Ecto neural progenitor cell (in vitro differentiated cells): ENCODE measurements around the gene GORAB.

Source experiments
- DNase-seq: peaks from one replicate; pipeline ENCODE4 v3.0.0-alpha.2; 2018; ENCODE audit warnings: low spot score

GORAB gene

DNA sequence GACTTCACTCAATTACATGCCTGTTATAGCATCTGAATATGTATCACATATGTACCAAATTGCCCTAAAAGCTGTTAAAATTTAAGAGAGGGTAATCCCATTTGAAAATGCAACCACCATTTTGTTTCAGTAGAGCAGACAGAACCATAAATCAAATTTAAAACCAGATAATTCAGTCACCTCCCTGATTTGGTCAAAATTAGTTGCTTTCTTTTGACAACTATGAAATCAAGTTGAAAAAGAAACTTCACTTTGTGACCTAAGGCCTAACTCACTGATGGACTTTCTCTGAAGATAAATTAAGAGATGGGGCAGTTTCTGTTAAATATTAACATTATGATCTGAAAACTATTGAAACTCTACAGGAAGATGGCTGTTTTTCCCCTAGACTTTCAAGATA lies 6.7 kb downstream of the GORAB start:
- no peak for DNase-seq

DNA sequence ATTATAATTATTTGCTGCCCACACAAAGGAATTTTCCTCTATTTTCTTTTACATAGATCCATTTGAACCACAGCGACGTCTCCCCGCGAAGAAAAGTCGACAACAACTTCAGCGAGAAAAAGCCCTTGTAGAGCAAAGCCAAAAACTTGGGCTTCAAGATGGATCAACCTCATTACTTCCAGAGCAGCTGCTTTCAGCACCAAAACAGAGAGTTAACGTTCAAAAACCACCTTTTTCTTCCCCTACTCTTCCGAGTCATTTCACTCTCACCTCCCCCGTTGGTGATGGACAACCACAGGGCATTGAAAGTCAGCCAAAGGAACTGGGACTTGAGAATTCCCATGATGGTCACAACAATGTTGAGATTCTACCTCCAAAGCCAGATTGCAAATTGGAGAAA lies 7.2 kb downstream of the GORAB start:
- no peak for DNase-seq

DNA sequence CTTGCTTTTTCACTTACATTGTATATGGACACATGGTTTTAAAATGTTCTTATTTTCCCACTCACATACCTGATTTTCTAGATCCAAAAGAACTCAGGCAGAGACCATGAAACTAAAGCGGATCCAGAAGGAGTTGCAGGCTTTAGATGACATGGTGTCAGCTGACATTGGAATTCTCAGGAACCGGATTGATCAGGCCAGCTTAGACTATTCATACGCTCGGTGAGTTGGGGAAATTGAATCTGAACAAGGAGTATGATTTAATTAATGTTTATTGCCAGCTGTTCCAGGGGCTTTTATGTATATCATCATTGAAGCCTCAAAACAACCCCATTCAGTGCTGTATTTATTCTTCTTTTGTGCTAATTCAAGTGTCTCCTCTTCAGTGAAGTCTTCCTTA lies 12.7 kb downstream of the GORAB start:
- DNase-seq = no peak

DNA sequence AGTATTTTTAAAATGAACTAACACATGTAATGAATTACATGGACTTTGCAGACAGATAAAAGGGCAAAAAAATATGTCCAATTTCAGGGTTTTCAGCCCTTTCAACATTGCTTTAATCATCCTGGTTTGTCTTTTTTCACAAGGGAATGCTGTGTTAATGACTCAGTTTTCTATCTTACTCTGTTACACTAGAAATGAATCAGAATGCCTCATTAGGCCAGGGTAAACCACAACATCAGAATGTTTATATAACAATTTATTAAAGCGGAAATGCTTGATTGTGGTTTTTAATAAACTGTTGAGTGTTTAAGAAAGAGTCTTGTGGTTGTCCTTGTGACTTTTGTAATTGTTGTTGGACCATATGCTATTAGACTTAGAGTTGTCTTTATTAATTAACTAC lies 13.5 kb downstream of the GORAB start:
- no peak for DNase-seq

- DNase-seq = no peak
These were observed 15.3 kb downstream of the GORAB start for GRCh38 chr1:170547255-170547654.

- DNase-seq = no peak
These were observed 16.5 kb downstream of the GORAB start for GRCh38 chr1:170548497-170548896.

GRCh38 chr1:170555370-170555769 lies 23.4 kb downstream of the GORAB start:
- DNase-seq = no peak

GRCh38 chr1:170556917-170557316 lies 25.0 kb downstream of the GORAB start:
- DNase-seq = no peak

DNA sequence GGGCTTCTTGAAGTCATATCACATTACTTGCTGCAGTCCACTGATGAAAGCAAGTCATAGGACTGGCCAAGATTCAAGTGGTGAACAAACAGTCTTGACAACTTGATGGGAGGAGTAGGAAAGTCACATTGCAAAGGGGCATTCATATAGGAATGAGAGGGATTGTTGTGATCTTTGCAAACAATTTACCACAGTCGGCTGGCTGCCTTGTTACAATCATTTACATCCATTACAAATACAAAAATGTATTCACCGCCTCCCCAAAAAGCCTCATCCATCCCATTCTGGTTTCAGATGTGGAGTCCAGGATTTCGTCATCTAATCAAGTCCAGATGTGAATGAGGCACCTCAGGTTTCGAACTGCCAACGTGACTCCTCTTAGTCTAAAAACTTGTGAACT lies 26.8 kb downstream of the GORAB start:
- DNase-seq = no peak

- DNase-seq = no peak
These were observed 27.2 kb downstream of the GORAB start for GRCh38 chr1:170559166-170559565.

GRCh38 chr1:170560681-170561285 lies 28.8 kb downstream of the GORAB start:
- DNase-seq = no peak

- no peak for DNase-seq
These were observed 30.8 kb downstream of the GORAB start for GRCh38 chr1:170562646-170563338.

DNA sequence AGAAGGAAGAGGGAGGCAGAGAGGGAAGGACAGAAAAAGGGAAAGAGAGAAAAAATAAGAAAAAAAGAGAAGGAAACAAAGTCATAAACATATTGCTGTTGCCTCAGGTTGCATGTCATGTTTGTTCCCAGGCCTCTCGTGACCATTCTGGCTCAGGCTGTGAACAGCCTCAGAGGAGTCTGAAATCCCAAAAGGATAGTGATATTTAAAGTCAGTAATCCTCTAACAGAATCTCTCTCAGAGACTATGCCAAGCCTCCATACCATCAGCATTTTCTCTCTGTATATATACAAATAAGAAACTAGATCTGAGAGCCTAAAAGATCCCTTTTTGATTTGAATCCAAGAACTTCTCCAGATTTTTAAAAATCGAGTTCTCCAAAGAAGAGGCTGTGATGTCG lies 35.2 kb downstream of the GORAB start:
- DNase-seq = no peak

GRCh38 chr1:170568197-170568596 lies 36.2 kb downstream of the GORAB start:
- DNase-seq = no peak

DNA sequence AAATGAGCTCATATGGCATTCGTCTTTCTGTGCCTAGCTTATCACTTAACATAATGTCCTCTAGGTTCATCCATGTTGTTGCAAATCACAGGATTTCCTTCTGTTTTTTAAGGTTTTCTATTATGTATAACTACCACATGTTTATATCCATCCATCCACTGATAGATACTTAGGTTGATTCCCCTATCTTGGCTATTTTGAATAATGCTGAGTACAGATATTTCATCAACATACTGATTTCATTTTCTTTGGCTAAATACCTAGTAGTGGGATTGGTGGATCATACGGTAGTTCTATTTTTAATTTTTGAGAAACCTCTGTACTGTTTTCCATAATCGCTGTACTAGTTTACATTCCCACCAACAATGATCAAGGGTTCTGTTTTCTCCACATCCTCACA lies 45.0 kb downstream of the GORAB start:
- no peak for DNase-seq

GRCh38 chr1:170578359-170578758 lies 46.4 kb downstream of the GORAB start:
- DNase-seq = no peak

GRCh38 chr1:170580636-170581440 lies 48.9 kb downstream of the GORAB start:
- DNase-seq = no peak

DNA sequence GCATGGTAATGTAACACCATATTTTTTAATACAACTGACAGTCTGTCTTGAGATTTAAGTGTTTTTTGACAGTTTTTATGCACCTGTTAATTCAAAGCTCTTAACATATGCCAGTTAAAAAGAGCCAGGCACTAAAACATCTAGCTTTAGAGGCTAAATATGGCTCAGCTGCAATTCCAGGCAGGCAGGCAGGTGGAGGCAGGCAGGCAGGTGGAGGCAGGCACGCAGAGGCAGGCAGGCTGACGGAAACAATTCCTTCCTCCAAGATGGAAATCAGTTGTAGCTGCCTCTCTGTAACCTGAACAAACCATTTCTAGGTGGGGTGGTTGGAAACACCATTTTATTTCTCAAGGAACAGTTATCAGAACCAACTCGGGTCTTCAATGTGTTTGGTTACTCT lies 51.2 kb downstream of the GORAB start:
- DNase-seq = no peak

- DNase-seq = peak; percentile 53
These were observed 54.6 kb downstream of the GORAB start for GRCh38 chr1:170586321-170587252.

DNA sequence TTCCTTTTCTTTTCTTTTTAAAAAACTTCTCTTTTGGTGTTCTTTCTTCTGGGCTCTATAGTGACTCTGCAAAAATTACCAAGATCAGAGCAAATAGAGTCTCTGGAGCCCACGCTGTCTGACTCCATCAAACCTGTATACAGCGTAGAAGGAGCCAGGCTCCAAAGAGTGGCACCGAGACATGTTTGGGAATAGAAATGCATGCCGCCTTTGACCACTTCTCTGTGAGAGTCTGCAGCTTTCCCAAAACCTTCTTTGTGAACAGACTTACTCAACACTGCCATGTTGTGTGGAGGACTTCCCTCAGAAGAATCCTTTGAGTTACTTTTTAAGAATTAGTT lies 55.3 kb downstream of the GORAB start:
- no peak for DNase-seq

GRCh38 chr1:170590921-170591705 lies 59.1 kb downstream of the GORAB start:
- DNase-seq = no peak
